OCI-LY1 (cell line): ENCODE data around the gene FILIP1L.

Experiments
- CTCF ChIP-seq: fragments of 200-600 bp; sonication (generic), shearing (Covaris generic); IDR thresholded peaks from 2 replicates; pipeline ENCODE4 v1.5.1; 2017; ENCODE audit warnings: mild to moderate bottlenecking, antibody characterized with exemption, low read length, moderate library complexity, mixed read lengths
- EZH2 ChIP-seq: fragments of 200-600 bp; sonication (generic), shearing (Covaris generic); IDR thresholded peaks from 2 replicates; pipeline ENCODE4 v1.8.0; 2017; ENCODE audit warnings: borderline replicate concordance, mixed run types, mild to moderate bottlenecking, antibody characterized with exemption, low read length, moderate library complexity, mixed read lengths

DNA sequence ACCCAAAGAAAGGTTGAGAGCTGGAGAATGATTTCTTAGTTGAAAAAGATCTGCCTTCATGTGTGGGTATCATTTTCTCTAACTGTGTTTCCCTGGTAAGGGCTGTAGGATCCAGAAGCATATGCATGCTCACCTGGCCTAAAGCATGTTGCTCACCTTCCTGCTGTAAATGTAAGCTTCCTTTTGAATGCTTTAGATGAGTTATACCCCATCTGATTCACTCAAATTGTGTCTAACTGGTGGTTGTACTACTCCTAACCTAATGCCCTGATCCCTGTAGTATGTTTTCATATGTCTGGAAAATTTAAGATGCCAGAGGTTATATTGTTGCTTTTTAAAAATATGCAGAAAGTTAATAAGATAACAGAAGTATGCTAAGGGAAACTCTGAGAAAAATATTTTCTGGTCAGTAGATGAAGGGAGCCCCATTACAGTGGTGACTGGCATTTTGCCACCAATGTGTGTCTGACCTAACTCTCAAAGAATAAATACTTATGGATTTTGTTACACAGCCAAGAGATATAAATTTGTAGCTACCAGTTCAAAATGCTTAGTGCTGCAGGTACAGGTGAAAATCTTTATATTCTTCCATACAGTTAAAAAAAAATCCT is 7.7 kb downstream of the FILIP1L start:
- no peak for TF ChIP-seq CTCF
- TF ChIP-seq EZH2: no peak
